HEK293 (cell line): ENCODE results near the gene LAD1.
A peak's percentile ranks its signal among the peaks of the same experiment; 100 is the strongest.

Experiments used
- CTCF ChIA-PET: fragments of 350-600 bp; formaldehyde crosslinking; extraction: SDS; loops from one replicate; lab custom pipeline; 2021; ENCODE audit warnings: antibody characterized with exemption; lab: Yijun Ruan, JAX
- POLR2A ChIA-PET: fragments of 300-600 bp; formaldehyde crosslinking; extraction: SDS; loops from one replicate; lab custom pipeline; 2020; ENCODE audit warnings: antibody characterized with exemption, inconsistent platforms; lab: Yijun Ruan, JAX
- H3K27ac ChIP-seq: fragments of 200-500 bp; sonication (Bioruptor generic); 2 replicates; pipeline ENCODE4 v1.5.1; 2014; ENCODE audit warnings: low read depth, low read length, control low read depth, inconsistent platforms; ENCODE audit errors: extremely low read depth
- H3K36me3 ChIP-seq, 2 experiments: fragments of 200-500 bp in 1 of 2; sonication (Bioruptor generic) in 1 of 2; 1 replicate in 1 of 2; 2 replicates in 1 of 2; pipeline ENCODE4 v1.5.1; 2014 to 2017; ENCODE audit warnings: inconsistent platforms in 2 of 2, low read length in 2 of 2; ENCODE audit not compliant: control insufficient read depth in 2 of 2, insufficient read depth in 1 of 2
- H3K4me1 ChIP-seq: fragments of 200-500 bp; sonication (Bioruptor generic); 2 replicates; pipeline ENCODE4 v1.5.1; 2014; ENCODE audit warnings: mild to moderate bottlenecking, low read length, inconsistent platforms; ENCODE audit not compliant: control insufficient read depth, insufficient read depth
- H3K4me3 ChIP-seq: 2 replicates; pipeline ENCODE4 v1.5.1; 2011; ENCODE audit warnings: low read depth, mild to moderate bottlenecking, control low read depth, low read length, moderate library complexity
- H3K9me3 ChIP-seq: fragments of 200-500 bp; sonication (Bioruptor generic); 2 replicates; pipeline ENCODE4 v1.5.1; 2014; ENCODE audit warnings: low read depth, low read length, inconsistent platforms; ENCODE audit not compliant: control insufficient read depth, insufficient read depth
- GLI4 ChIP-seq: fragments of 450-650 bp; formaldehyde crosslinking; IDR thresholded peaks from 2 replicates; pipeline ENCODE4 v1.5.1; 2016; ENCODE audit warnings: missing biosample characterization, missing genetic modification characterization
- HOXC10 ChIP-seq: sonication (generic); formaldehyde crosslinking; IDR thresholded peaks from 2 replicates; pipeline ENCODE4 v1.8.1; 2023; ENCODE audit warnings: mild to moderate bottlenecking, missing genetic modification reagents
- RBAK ChIP-seq: fragments of 450-650 bp; formaldehyde crosslinking; IDR thresholded peaks from 2 replicates; pipeline ENCODE4 v1.5.1; 2016; ENCODE audit warnings: missing biosample characterization, missing genetic modification characterization
- ZFP41 ChIP-seq: fragments of 450-650 bp; formaldehyde crosslinking; IDR thresholded peaks from 2 replicates; pipeline ENCODE4 v1.5.1; 2016; ENCODE audit warnings: missing biosample characterization, missing genetic modification characterization, borderline replicate concordance
- ZNF184 ChIP-seq: fragments of 450-650 bp; IDR thresholded peaks from 2 replicates; pipeline ENCODE4 v1.5.1; 2018; ENCODE audit warnings: missing biosample characterization, mild to moderate bottlenecking, missing genetic modification characterization
- ZNF214 ChIP-seq: fragments of 450-650 bp; formaldehyde crosslinking; IDR thresholded peaks from 2 replicates; pipeline ENCODE4 v1.5.1; 2017; ENCODE audit warnings: missing biosample characterization, mild to moderate bottlenecking, missing genetic modification characterization, borderline replicate concordance
- ZNF248 ChIP-seq: fragments of 450-650 bp; formaldehyde crosslinking; IDR thresholded peaks from 2 replicates; pipeline ENCODE4 v1.5.1; 2017; ENCODE audit warnings: missing biosample characterization, missing genetic modification characterization
- ZNF488 ChIP-seq: fragments of 450-650 bp; formaldehyde crosslinking; IDR thresholded peaks from 2 replicates; pipeline ENCODE4 v1.5.1; 2016; ENCODE audit warnings: missing biosample characterization, missing genetic modification characterization
- TF ChIP-seq, protein P1 (sequence below): fragments of 450-650 bp; formaldehyde crosslinking; IDR thresholded peaks from 2 replicates; pipeline ENCODE4 v1.5.1; 2016; ENCODE audit warnings: missing biosample characterization, missing genetic modification characterization
- TF ChIP-seq, protein P2 (sequence below): sonication (generic); formaldehyde crosslinking; IDR thresholded peaks from 2 replicates; pipeline ENCODE4 v1.8.1; 2022; ENCODE audit warnings: mild to moderate bottlenecking, moderate library complexity, missing genetic modification reagents
- TF ChIP-seq, protein P3 (sequence below): fragments of 450-650 bp; IDR thresholded peaks from 2 replicates; pipeline ENCODE4 v1.5.1; 2018; ENCODE audit warnings: missing biosample characterization, missing genetic modification characterization

Gene LAD1

DNA sequence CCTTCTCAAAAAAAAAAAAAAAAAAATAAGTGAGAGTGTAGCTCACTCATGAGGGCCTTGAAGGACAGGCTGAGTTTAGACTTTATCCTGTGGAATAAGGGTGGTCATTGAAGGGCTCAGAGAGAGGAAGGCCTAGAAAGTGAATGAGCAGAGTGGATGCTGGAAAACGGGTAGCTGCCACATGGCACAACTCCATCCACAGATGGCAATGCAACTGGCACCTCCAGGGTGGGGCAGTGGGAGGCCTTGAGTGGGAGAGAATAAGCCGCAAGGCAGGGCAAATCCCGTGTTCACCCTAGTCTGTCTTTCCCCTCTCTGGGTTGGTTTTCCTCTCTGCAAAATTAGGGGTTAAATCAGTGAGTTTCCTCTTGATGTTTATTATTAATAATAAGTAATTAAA is 19.3 kb upstream of the LAD1 start:
- no peak overlapping the region for H3K27ac ChIP-seq
- no peaks in the 10 kb centered on the region for H3K9me3 ChIP-seq
- no peaks in the 10 kb centered on the region for H3K4me1 ChIP-seq
- POLR2A ChIA-PET, result no interaction called here
- CTCF ChIA-PET, result interaction anchor here (0.6 to 1.7 kb wide), 3 partner anchors 7 to 13 kb away, joined by 5 to 7 read pairs (median 7); no protein-coding TSS in a partner anchor
- TF ChIP-seq GLI4 (tag by site-specific recombination), result 0 out of 2 replicates have a peak, but pooled peaks have one; percentile 32
- TF ChIP-seq ZFP41 (tag by site-specific recombination), result no peak
- no peak overlapping the region for H3K4me3 ChIP-seq
- no peaks in the 10 kb centered on the region for H3K36me3 ChIP-seq

GRCh38 chr1:201414051-201414738 is 15.1 kb upstream of the LAD1 start:
- H3K27ac ChIP-seq, result no peak overlapping the region
- POLR2A ChIA-PET, result no interaction called here
- H3K4me1 ChIP-seq, result no peaks in the 10 kb centered on the region
- no peaks in the 10 kb centered on the region for H3K9me3 ChIP-seq
- CTCF ChIA-PET, result interaction anchor here (0.5 to 1.8 kb wide), 3 partner anchors 53 to 406 kb away, joined by 3 to 5 read pairs (median 3); no protein-coding TSS in a partner anchor
- no peaks in the 10 kb centered on the region for H3K36me3 ChIP-seq
- TF ChIP-seq, protein P1, sequence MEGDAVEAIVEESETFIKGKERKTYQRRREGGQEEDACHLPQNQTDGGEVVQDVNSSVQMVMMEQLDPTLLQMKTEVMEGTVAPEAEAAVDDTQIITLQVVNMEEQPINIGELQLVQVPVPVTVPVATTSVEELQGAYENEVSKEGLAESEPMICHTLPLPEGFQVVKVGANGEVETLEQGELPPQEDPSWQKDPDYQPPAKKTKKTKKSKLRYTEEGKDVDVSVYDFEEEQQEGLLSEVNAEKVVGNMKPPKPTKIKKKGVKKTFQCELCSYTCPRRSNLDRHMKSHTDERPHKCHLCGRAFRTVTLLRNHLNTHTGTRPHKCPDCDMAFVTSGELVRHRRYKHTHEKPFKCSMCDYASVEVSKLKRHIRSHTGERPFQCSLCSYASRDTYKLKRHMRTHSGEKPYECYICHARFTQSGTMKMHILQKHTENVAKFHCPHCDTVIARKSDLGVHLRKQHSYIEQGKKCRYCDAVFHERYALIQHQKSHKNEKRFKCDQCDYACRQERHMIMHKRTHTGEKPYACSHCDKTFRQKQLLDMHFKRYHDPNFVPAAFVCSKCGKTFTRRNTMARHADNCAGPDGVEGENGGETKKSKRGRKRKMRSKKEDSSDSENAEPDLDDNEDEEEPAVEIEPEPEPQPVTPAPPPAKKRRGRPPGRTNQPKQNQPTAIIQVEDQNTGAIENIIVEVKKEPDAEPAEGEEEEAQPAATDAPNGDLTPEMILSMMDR (tag by site-specific recombination), result no peak
- TF ChIP-seq RBAK (no peak), ZNF248 (tag by site-specific recombination) (no peak), ZNF214 (tag by site-specific recombination) (no peak), ZNF184 (no peak)
- TF ChIP-seq, protein P2, sequence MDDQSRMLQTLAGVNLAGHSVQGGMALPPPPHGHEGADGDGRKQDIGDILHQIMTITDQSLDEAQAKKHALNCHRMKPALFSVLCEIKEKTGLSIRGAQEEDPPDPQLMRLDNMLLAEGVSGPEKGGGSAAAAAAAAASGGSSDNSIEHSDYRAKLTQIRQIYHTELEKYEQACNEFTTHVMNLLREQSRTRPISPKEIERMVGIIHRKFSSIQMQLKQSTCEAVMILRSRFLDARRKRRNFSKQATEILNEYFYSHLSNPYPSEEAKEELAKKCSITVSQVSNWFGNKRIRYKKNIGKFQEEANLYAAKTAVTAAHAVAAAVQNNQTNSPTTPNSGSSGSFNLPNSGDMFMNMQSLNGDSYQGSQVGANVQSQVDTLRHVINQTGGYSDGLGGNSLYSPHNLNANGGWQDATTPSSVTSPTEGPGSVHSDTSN, result no peak
- TF ChIP-seq, protein P3, sequence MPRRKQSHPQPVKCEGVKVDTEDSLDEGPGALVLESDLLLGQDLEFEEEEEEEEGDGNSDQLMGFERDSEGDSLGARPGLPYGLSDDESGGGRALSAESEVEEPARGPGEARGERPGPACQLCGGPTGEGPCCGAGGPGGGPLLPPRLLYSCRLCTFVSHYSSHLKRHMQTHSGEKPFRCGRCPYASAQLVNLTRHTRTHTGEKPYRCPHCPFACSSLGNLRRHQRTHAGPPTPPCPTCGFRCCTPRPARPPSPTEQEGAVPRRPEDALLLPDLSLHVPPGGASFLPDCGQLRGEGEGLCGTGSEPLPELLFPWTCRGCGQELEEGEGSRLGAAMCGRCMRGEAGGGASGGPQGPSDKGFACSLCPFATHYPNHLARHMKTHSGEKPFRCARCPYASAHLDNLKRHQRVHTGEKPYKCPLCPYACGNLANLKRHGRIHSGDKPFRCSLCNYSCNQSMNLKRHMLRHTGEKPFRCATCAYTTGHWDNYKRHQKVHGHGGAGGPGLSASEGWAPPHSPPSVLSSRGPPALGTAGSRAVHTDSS (tag by site-specific recombination), result no peak
- no peak overlapping the region for H3K4me3 ChIP-seq

GRCh38 chr1:201411292-201411691 is 12.2 kb upstream of the LAD1 start:
- no peak overlapping the region for H3K27ac ChIP-seq
- no peak for TF ChIP-seq HOXC10 (CRISPR knock-in tag)
- TF ChIP-seq ZNF488 (tag by site-specific recombination), result no peak
- TF ChIP-seq GLI4 (tag by site-specific recombination), result no peak
- TF ChIP-seq, all 188 proteins: peak for 0
- no peaks in the 10 kb centered on the region for H3K4me1 ChIP-seq
- H3K4me3 ChIP-seq, result no peak overlapping the region
- H3K9me3 ChIP-seq, result no peaks in the 10 kb centered on the region
- H3K36me3 ChIP-seq, result no peaks in the 10 kb centered on the region
- ChIA-PET POLR2A (no interaction called here), CTCF (interaction anchor here (0.5 to 1.7 kb wide), 8 partner anchors 22 to 489 kb away, joined by 3 to 9 read pairs (median 4); no protein-coding TSS in a partner anchor)
